GM12878 (cell line): ENCODE measurements around the gene PRR16. TPM values are rescaled to one million over a fixed set of nuclear protein-coding genes. Genes with fewer than 3 reads are reported as not detected.

Experiments
- ATF3 ChIP-seq: IDR thresholded peaks from 2 replicates; pipeline ENCODE4 v1.6.1; 2011; ENCODE audit warnings: low read depth, mild to moderate bottlenecking, low read length, moderate library complexity, borderline replicate concordance; ENCODE audit errors: extremely low read depth
- ATF7 ChIP-seq: fragments of 450-650 bp; IDR thresholded peaks from 2 replicates; pipeline ENCODE4 v1.6.1; 2016; ENCODE audit warnings: low read depth, mild to moderate bottlenecking
- CTCF ChIP-seq, 3 experiments: IDR thresholded peaks in 2 of 3; conservative IDR thresholded peaks in 1 of 3; 2 replicates each; pipeline ENCODE4 v1.5.1; 2011; ENCODE audit warnings: low read depth in 3 of 3, low read length in 3 of 3, mild to moderate bottlenecking in 3 of 3, control low read depth in 2 of 3, moderate library complexity in 2 of 3, inconsistent platforms in 1 of 3, mixed read lengths in 1 of 3; ENCODE audit not compliant: control insufficient read depth in 2 of 3, insufficient read depth in 1 of 3; ENCODE audit errors: extremely low read depth in 1 of 3
- DPF2 ChIP-seq: fragments of 450-650 bp; IDR thresholded peaks from 2 replicates; pipeline ENCODE4 v1.6.1; 2017; ENCODE audit warnings: mild to moderate bottlenecking
- EED ChIP-seq: sonication (generic); IDR thresholded peaks from 2 replicates; pipeline ENCODE4 v1.6.1; 2016; ENCODE audit warnings: antibody characterized with exemption, low read depth
- ESRRA ChIP-seq: IDR thresholded peaks from 2 replicates; pipeline ENCODE4 v1.6.1; 2012; ENCODE audit warnings: mild to moderate bottlenecking, low read length, improper control_type of control experiment
- ETV6 ChIP-seq, 2 experiments: fragments of 450-650 bp in 1 of 2; IDR thresholded peaks in 1 of 2; conservative IDR thresholded peaks in 1 of 2; 2 replicates each; pipeline ENCODE4 v1.6.1; 2014; ENCODE audit warnings: antibody characterized with exemption in 1 of 2, borderline replicate concordance in 1 of 2, low read depth in 1 of 2, mild to moderate bottlenecking in 1 of 2, moderate library complexity in 1 of 2
- FOXM1 ChIP-seq: IDR thresholded peaks from 2 replicates; pipeline ENCODE4 v1.6.1; 2012; ENCODE audit warnings: low read depth, mild to moderate bottlenecking, inconsistent platforms, low read length, moderate library complexity
- IRF3 ChIP-seq: fragments of 450-650 bp; IDR thresholded peaks from 2 replicates; pipeline ENCODE4 v1.6.1; 2014; ENCODE audit warnings: mild to moderate bottlenecking
- IRF5 ChIP-seq: fragments of 450-650 bp; IDR thresholded peaks from 2 replicates; pipeline ENCODE4 v1.6.1; 2017; ENCODE audit warnings: borderline replicate concordance
- MLLT1 ChIP-seq: fragments of 450-650 bp; IDR thresholded peaks from 2 replicates; pipeline ENCODE4 v1.6.1; 2016; ENCODE audit warnings: mild to moderate bottlenecking
- NR2F1 ChIP-seq: fragments of 450-650 bp; conservative IDR thresholded peaks from 2 replicates; pipeline ENCODE4 v1.6.1; 2017; ENCODE audit warnings: mild to moderate bottlenecking
- PAX5 ChIP-seq: IDR thresholded peaks from 2 replicates; pipeline ENCODE4 v1.6.1; 2011; ENCODE audit warnings: low read depth, low read length, borderline replicate concordance
- PAX8 ChIP-seq: fragments of 450-650 bp; IDR thresholded peaks from 2 replicates; pipeline ENCODE4 v1.6.1; 2017; ENCODE audit warnings: mild to moderate bottlenecking, moderate library complexity
- RELA ChIP-seq: fragments of 450-650 bp; IDR thresholded peaks from 2 replicates; pipeline ENCODE4 v1.8.0; 2014; ENCODE audit warnings: borderline replicate concordance; ENCODE audit not compliant: partially characterized antibody
- SKIL ChIP-seq: fragments of 450-650 bp; IDR thresholded peaks from 2 replicates; pipeline ENCODE4 v1.6.1; 2017; ENCODE audit warnings: mild to moderate bottlenecking, low read depth, inconsistent platforms; ENCODE audit not compliant: poor library complexity, severe bottlenecking
- SMAD1 ChIP-seq: fragments of 450-650 bp; IDR thresholded peaks from 2 replicates; pipeline ENCODE4 v1.6.1; 2018; ENCODE audit warnings: mild to moderate bottlenecking, low read depth; ENCODE audit not compliant: partially characterized antibody
- SREBF1 ChIP-seq: IDR thresholded peaks from 2 replicates; pipeline ENCODE4 v1.6.1; 2012; ENCODE audit warnings: mild to moderate bottlenecking, low read length
- STAT1 ChIP-seq: fragments of 450-650 bp; conservative IDR thresholded peaks from 2 replicates; pipeline ENCODE4 v1.6.1; 2014; ENCODE audit warnings: antibody characterized with exemption, mild to moderate bottlenecking
- TBL1XR1 ChIP-seq: IDR thresholded peaks from 2 replicates; pipeline ENCODE4 v1.6.1; 2012; ENCODE audit warnings: low read depth, low read length, improper control_type of control experiment
- ZNF207 ChIP-seq: fragments of 450-650 bp; IDR thresholded peaks from 2 replicates; pipeline ENCODE4 v1.6.1; 2014; ENCODE audit warnings: antibody characterized with exemption, mild to moderate bottlenecking, borderline replicate concordance
- polyA plus RNA-seq, 11 experiments: library from polyadenylated mRNA; depleted of rRNA in 4 of 11; unstranded in 6 of 11; stranded (reverse) in 5 of 11; fragments of >200 nt; fragmentation: Nextera tagmentation in 4 of 11; fragmentation: Illumina TruSeq in 1 of 11; extraction: Ambion mirVana in 4 of 11; extraction: Trizol in 1 of 11; gene quantifications; 1 replicate in 1 of 11; 2 replicates in 10 of 11; pipeline versions ENCODE4 v1.2.1 to v1.2.3, GENCODE V29; 2011 to 2016; ENCODE audit warnings: inconsistent platforms in 2 of 11, missing spikeins in 2 of 11, low read depth in 1 of 11
- total RNA-seq, 4 experiments: library from RNA; depleted of rRNA in 3 of 4; stranded (reverse); fragments of >200 nt in 3 of 4; fragmentation: Illumina TruSeq in 1 of 4; extraction: Trizol in 1 of 4; gene quantifications; 2 replicates each; pipeline versions ENCODE4 v1.2.1 to v1.2.3, GENCODE V29; 2013 to 2021

The PRR16 gene
- total and polyA plus RNA-seq, 10 of the 15 experiments (the other 5 are each of a cell fraction or from before 2014, with no cell fraction given): not detected

GRCh38 chr5:120457839-120458507 is 6.1 kb upstream of the PRR16 start (continued):
- 0 out of 4 replicates have a peak, but pooled peaks of 1 of the 2 experiments have one; percentile 36 for TF ChIP-seq ETV6 (conservative IDR thresholded peaks at IDR 0.05 in 1 of 2, IDR thresholded peaks at IDR 0.05 in 1 of 2; ENCODE audit: borderline replicate concordance in 1 of 2, low read depth in 1 of 2)
- TF ChIP-seq ATF7: peak; percentile 99
- TF ChIP-seq DPF2: peak; percentile 70; the same call in 1 of the 2 replicates
- TF ChIP-seq ZNF207: 0 out of 2 replicates have a peak, but pooled peaks have one; percentile 56
- no peak for TF ChIP-seq IRF5
- TF ChIP-seq CTCF (IDR thresholded peaks at IDR 0.05 in 2 of 3, conservative IDR thresholded peaks at IDR 0.05 in 1 of 3; ENCODE audit: control insufficient read depth in 2 of 3, extremely low read depth in 1 of 3, insufficient read depth in 1 of 3, low read depth in 3 of 3, low read length in 3 of 3): peak; percentile 38 to 75 (median 61)
- 0 out of 2 replicates have a peak, but pooled peaks have one; percentile 45 for TF ChIP-seq EED
- TF ChIP-seq PAX5: peak; percentile 33; the same call in 1 of the 2 replicates
- TF ChIP-seq ESRRA: no peak
- peak; percentile 72; the same call in 1 of the 2 replicates for TF ChIP-seq ATF3
- 0 out of 2 replicates have a peak, but pooled peaks have one; percentile 40 for TF ChIP-seq MLLT1
- TF ChIP-seq PAX8: no peak
- no peak for TF ChIP-seq STAT1
- TF ChIP-seq RELA: peak; percentile 54
- TF ChIP-seq SKIL: peak; percentile 73
- TF ChIP-seq FOXM1: peak; percentile 21; the same call in 1 of the 2 replicates
- 0 out of 2 replicates have a peak, but pooled peaks have one; percentile 66 for TF ChIP-seq TBL1XR1
- no peak for TF ChIP-seq SMAD1
- TF ChIP-seq SREBF1: no peak
- TF ChIP-seq IRF3: no peak
- peak; percentile 34; the same call in 1 of the 2 replicates for TF ChIP-seq NR2F1
